CD4-positive, CD25-positive, alpha-beta regulatory T cell (primary cell): Measurements from ENCODE around the gene PLP2. TPM values are rescaled to one million over a fixed set of nuclear protein-coding genes. Genes with fewer than 3 reads are reported as not detected.

Experiments
- ATAC-seq, 2 donors: fragments of 150-1000 bp; cut with Tn5 transposase; one replicate each; pipeline ENCODE4 v1.10.0; 2021; ENCODE audit warnings: low read depth in 2 of 2, moderate number of reproducible peaks in 2 of 2, moderate library complexity in 1 of 2
- DNase-seq, 3 donors: peaks; one replicate each; pipeline versions ENCODE4 v3.0.0 to v3.0.0-alpha.2; 2012 to 2022; ENCODE audit warnings: mixed read lengths in 1 of 3
- H3K27ac ChIP-seq: one replicate; pipeline ENCODE4 v1.7.0; 2013; ENCODE audit warnings: mild to moderate bottlenecking, low read length; ENCODE audit not compliant: insufficient read depth, poor library complexity, severe bottlenecking
- H3K27me3 ChIP-seq: one replicate; pipeline ENCODE4 v1.7.0; 2013; ENCODE audit warnings: low read length; ENCODE audit not compliant: control insufficient read depth, insufficient read depth
- H3K36me3 ChIP-seq: one replicate; pipeline ENCODE4 v1.7.0; 2013; ENCODE audit warnings: mild to moderate bottlenecking, low read length, moderate library complexity; ENCODE audit not compliant: control insufficient read depth, insufficient read depth
- H3K4me1 ChIP-seq: 2 replicates; pipeline ENCODE4 v1.7.0; 2013; ENCODE audit warnings: mild to moderate bottlenecking, low read length; ENCODE audit not compliant: insufficient read depth, control insufficient read depth, poor library complexity, severe bottlenecking
- H3K4me3 ChIP-seq: one replicate; pipeline ENCODE4 v1.7.0; 2013; ENCODE audit warnings: low read depth, mild to moderate bottlenecking, low read length, moderate library complexity
- H3K9me3 ChIP-seq, 2 experiments: 1 replicate in 1 of 2; 2 replicates in 1 of 2; pipeline ENCODE4 v1.7.0; 2013; ENCODE audit warnings: low read length in 2 of 2, mild to moderate bottlenecking in 1 of 2, moderate library complexity in 1 of 2; ENCODE audit not compliant: control insufficient read depth in 2 of 2
- H3K27ac Mint-ChIP-seq, 3 donors: one replicate each; pipeline ENCODE4 v1.8.0; 2020 to 2022; ENCODE audit warnings: mild to moderate bottlenecking in 3 of 3, mixed read lengths in 3 of 3, moderate library complexity in 2 of 3
- H3K27me3 Mint-ChIP-seq: one replicate; pipeline ENCODE4 v1.8.0; 2022; ENCODE audit warnings: mild to moderate bottlenecking, mixed read lengths
- H3K36me3 Mint-ChIP-seq: one replicate; pipeline ENCODE4 v1.8.0; 2020; ENCODE audit warnings: mixed read lengths
- H3K4me1 Mint-ChIP-seq, 4 donors: one replicate each; pipeline ENCODE4 v1.8.0; 2020 to 2022; ENCODE audit warnings: mixed read lengths in 4 of 4, mild to moderate bottlenecking in 1 of 4
- H3K4me3 Mint-ChIP-seq, 4 donors: one replicate each; pipeline ENCODE4 v1.8.0; 2020 to 2022; ENCODE audit warnings: mild to moderate bottlenecking in 4 of 4, mixed read lengths in 4 of 4, moderate library complexity in 3 of 4
- H3K9me3 Mint-ChIP-seq, 7 donors: one replicate each; pipeline ENCODE4 v1.8.0; 2020 to 2022; ENCODE audit warnings: mixed read lengths in 7 of 7, mild to moderate bottlenecking in 3 of 7, moderate library complexity in 2 of 7
- polyA plus RNA-seq, 4 donors: library from polyadenylated mRNA; unstranded; fragments of 300-500 nt; fragmentation: Illumina TruSeq; gene quantifications; one replicate each; pipeline ENCODE4 v1.2.3, GENCODE V29; 2021
- total RNA-seq: library from RNA; stranded (reverse); gene quantifications from one replicate; pipeline ENCODE4 v1.2.3, GENCODE V29; 2022

Gene PLP2
- total and polyA plus RNA-seq, 5 donors from 2014 or later: 141 to 354 (median 227) TPM

DNA sequence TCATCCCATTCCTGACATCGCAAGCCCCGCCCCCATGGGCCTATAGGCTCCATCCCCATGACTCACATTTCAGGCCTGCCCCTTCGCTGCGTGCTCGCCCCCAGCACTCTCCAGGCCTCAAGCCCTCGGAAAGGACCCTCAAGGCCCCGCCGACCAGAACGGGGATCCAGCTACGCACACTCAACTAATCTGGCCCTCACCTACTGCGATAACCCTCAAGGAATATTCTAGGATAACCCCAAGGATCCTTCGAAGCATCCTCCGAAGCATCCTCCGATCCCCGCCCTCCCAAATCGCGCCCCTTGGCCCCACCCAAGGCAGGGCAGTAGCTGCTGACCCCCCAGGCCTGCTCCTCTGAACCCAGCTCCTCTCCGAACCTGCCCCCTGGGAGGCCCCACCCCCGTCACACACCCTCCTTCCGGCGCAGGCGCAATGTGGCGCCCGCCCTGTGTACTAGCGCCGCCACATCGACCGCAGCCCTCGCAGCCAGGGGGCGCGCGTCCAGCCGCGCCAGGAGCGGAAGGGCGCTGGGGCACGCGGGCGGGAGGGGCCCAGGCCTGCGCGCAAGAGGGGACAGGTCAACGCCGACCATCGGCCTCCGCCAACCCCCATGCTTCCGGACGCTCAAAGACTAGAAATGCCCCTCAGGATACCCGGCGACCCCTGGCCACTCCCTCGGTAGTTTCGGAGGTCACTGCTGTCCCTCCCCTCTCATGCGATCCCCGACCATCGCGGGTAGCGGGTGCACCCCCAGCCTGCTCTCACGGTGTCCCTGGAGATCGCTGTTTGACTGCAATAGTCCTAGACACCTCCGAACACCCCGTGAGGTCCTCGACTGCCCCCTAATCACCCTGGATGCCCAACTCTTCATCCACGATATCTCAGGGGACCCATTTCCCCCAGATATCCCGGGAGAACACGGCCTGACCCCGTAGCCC, 15.5 kb upstream of the PLP2 start:
- H3K27ac ChIP-seq: peak overlapping the region; percentile 82
- no peaks in the 10 kb centered on the region for H3K9me3 ChIP-seq
- Mint-ChIP-seq H3K27ac (peak overlapping the region; percentile 89 to 98 (median 96)), H3K27me3 (no peaks in the 10 kb centered on the region), H3K9me3 (peaks cover 0 to 2% (median 0%) of the 10 kb centered on the region in 7 donors), H3K4me1 (peaks cover 0 to 17% (median 10%) of the 10 kb centered on the region in 4 donors), H3K36me3 (peaks cover under 1% of the 10 kb centered on the region), H3K4me3 (peak overlapping the region; percentile 92 to 95 (median 93))
- H3K27me3 ChIP-seq: no peaks in the 10 kb centered on the region
- peak overlapping the region; percentile 57 for H3K4me3 ChIP-seq
- peak; percentile 78 to 86 (median 85) for DNase-seq
- H3K4me1 ChIP-seq: no peaks in the 10 kb centered on the region
- ATAC-seq: peak; percentile 95 to 97
- no peaks in the 10 kb centered on the region for H3K36me3 ChIP-seq

DNA sequence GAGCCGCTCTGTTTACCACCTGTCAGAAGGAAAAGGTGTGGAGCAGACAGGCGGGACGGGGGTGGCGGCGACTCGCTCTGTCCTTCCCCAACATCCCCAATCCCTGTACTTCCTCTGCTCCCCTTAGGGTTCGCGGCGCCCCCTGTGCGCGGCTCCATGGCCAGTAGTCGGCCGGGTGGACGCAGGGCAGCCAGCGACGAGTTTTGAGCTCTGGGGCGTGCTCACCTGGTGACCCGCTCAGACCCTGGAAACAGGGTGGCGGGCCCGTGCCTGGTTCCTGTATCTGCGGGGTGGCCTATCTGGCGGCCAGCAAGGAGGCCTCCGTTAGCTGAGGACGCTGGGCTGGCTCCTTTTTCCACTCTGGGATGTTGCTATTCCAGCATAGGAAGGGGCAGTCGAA, 14.5 kb upstream of the PLP2 start:
- Mint-ChIP-seq H3K9me3 (peaks cover 0 to 2% (median 0%) of the 10 kb centered on the region in 7 donors), H3K4me1 (peaks cover 0 to 20% (median 11%) of the 10 kb centered on the region in 4 donors), H3K27me3 (no peaks in the 10 kb centered on the region), H3K27ac (no peak overlapping the region), H3K4me3 (peak overlapping the region in 1 of 4 donors; percentile 52), H3K36me3 (no peaks in the 10 kb centered on the region)
- DNase-seq: no peak
- no peak overlapping the region for H3K4me3 ChIP-seq
- H3K27me3 ChIP-seq: no peaks in the 10 kb centered on the region
- H3K9me3 ChIP-seq: no peaks in the 10 kb centered on the region
- H3K36me3 ChIP-seq: no peaks in the 10 kb centered on the region
- H3K4me1 ChIP-seq: no peaks in the 10 kb centered on the region
- ATAC-seq: no peak
- H3K27ac ChIP-seq: no peak overlapping the region

DNA sequence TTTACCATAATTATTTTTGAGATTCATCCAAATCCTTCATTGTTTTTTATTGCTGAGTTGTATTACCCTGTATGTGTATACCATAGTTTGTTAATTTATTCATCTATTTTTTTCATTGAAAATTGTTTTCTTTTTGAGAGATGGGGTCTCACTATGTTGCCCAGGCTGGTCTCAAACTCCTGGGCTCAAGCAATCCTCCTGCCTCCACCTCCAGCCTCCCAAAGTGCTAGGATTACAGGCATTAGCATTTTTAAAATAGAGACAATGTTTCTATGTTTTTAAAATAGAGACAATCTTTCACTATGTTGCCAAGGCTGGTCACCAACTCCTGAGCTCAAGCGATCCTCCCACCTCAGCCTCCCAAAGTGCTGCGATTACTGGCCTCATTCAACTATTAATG, 10.8 kb upstream of the PLP2 start:
- Mint-ChIP-seq H3K9me3 (peaks cover 0 to 1% (median 0%) of the 10 kb centered on the region in 7 donors), H3K27ac (no peak overlapping the region), H3K4me3 (peak overlapping the region in 1 of 4 donors; percentile 32), H3K36me3 (no peaks in the 10 kb centered on the region), H3K27me3 (no peaks in the 10 kb centered on the region), H3K4me1 (peaks cover 0 to 22% (median 11%) of the 10 kb centered on the region in 4 donors)
- DNase-seq: no peak
- Histone ChIP-seq H3K27me3 (no peaks in the 10 kb centered on the region), H3K4me3 (no peak overlapping the region), H3K27ac (no peak overlapping the region), H3K36me3 (no peaks in the 10 kb centered on the region), H3K9me3 (no peaks in the 10 kb centered on the region), H3K4me1 (peaks cover 13% of the 10 kb centered on the region)
- ATAC-seq: no peak

DNA sequence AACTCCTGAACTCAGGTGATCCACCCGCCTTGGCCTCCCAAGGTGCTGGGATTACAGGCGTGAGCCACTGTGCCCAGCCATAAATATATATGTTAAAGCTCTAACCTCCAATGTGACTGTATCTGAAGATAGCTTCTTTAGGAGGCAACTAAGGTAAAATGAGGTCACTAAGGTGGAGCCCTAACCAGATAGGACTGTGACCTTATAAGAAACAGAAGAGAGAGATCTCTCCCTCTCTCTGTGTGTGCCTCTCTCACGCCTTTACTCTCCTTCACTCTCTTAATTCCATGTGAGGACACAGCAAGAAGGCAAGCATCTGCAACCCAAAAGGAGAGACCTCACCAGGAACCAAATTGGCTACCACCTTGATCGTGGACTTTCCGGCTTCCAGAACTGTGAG, 10.1 kb upstream of the PLP2 start:
- no peaks in the 10 kb centered on the region for H3K36me3 Mint-ChIP-seq
- no peak for ATAC-seq
- H3K27me3 Mint-ChIP-seq: no peaks in the 10 kb centered on the region
- peak overlapping the region in 1 of 4 donors; percentile 21 for H3K4me3 Mint-ChIP-seq
- Histone ChIP-seq H3K27ac (no peak overlapping the region), H3K27me3 (no peaks in the 10 kb centered on the region), H3K4me3 (no peak overlapping the region), H3K9me3 (no peaks in the 10 kb centered on the region), H3K36me3 (no peaks in the 10 kb centered on the region), H3K4me1 (peaks cover 17% of the 10 kb centered on the region)
- peaks cover 0 to 24% (median 10%) of the 10 kb centered on the region in 4 donors for H3K4me1 Mint-ChIP-seq
- no peak for DNase-seq
- peaks cover 0 to 1% (median 0%) of the 10 kb centered on the region in 7 donors for H3K9me3 Mint-ChIP-seq
- no peak overlapping the region for H3K27ac Mint-ChIP-seq

DNA sequence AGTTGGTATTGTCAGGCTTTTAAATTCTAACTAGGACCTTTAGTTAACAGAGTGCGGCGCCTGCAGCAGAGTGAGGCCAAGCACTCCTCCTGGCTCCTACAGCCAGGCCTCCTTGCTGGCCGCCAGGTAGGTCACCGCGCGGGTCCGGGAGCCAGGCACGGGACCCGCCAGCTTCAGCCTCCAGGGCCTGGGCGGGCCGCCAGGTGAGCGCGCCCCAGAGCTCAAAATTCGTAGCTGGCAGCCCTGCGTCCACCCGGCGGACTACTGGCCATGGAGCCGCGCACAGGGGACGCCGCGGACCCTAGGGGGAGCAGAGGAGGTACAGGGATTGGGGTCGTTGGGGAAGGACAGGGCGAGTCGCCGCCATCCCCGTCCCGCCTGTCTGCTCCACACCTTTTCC, 9.1 kb upstream of the PLP2 start, which contains the start of gene MAGIX:
MAGIX (plus strand) TSS at position 139 of the 400 bp plus-strand sequence; CDS start at position 271, 132 bp downstream.
- no peaks in the 10 kb centered on the region for H3K9me3 ChIP-seq
- Mint-ChIP-seq H3K4me3 (peak within 1 kb of the TSS; percentile 61 to 86 (median 71)), H3K4me1 (peaks cover 0 to 32% (median 12%) of the 10 kb centered on the region in 4 donors), H3K27ac (peak within 1 kb of the TSS in 2 of 3 donors; percentile 55 to 86), H3K9me3 (peaks cover 0 to 1% (median 0%) of the 10 kb centered on the region in 7 donors), H3K36me3 (no peaks in the 10 kb centered on the region), H3K27me3 (no peaks in the 10 kb centered on the region)
- H3K36me3 ChIP-seq: no peaks in the 10 kb centered on the region
- DNase-seq (no peak), ATAC-seq (no peak)
- H3K4me3 ChIP-seq: no peak within 1 kb of the TSS
- H3K27me3 ChIP-seq: no peaks in the 10 kb centered on the region
- peak within 1 kb of the TSS; percentile 76 for H3K27ac ChIP-seq
- H3K4me1 ChIP-seq: peaks cover 25% of the 10 kb centered on the region

DNA sequence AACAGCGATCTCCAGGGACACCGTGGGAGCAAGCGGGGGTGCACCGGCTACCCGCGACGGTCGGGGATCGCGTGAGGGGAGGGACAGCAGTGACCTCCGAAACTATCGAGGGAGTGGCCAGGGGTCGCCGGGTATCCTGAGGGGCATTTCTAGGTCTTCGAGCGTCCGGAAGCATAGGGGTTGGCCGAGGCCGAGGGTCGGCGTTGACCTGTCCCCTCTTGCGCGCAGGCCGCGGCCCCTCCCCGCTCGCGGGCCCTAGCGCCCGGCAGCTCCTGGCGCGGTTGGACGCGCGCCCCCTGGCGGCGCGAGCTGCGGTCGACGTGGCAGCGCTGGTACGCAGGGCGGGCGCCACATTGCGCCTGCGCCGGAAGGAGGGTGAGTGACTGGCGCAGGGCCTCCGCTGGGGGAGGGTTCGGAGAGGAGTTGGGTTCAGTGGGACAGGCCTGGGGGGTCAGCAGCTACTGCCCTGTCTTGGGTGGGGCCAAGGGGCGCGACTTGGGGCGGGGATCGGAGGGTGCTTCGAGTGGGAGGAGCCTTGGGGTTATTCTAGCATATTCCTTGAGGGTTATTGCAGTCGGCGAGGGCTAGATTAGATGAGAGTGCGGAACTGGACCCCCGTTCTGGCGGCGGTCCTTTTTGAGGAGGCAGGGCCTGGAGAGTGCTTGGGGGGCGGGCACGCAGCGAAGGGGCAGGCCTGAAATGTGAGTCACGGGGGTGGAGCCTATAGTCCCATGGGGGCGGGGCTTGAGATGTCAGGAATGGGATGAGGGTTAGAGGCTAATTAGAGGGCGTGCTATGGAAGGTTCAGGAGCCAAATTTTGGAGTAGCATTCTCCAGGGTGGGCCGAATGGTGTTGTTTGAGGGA, 7.9 kb upstream of the PLP2 start:
- H3K9me3 Mint-ChIP-seq: peaks cover 0 to 1% (median 0%) of the 10 kb centered on the region in 7 donors
- Histone ChIP-seq H3K4me1 (peaks cover 27% of the 10 kb centered on the region), H3K27ac (peak overlapping the region; percentile 76), H3K9me3 (no peaks in the 10 kb centered on the region), H3K4me3 (no peak overlapping the region), H3K36me3 (no peaks in the 10 kb centered on the region), H3K27me3 (no peaks in the 10 kb centered on the region)
- peak; percentile 73 to 84 (median 83) for DNase-seq
- peaks cover 0 to 37% (median 14%) of the 10 kb centered on the region in 4 donors for H3K4me1 Mint-ChIP-seq
- ATAC-seq: peak; percentile 59 to 66
- peak overlapping the region; percentile 61 to 95 (median 81) for H3K4me3 Mint-ChIP-seq
- H3K27me3 Mint-ChIP-seq: no peaks in the 10 kb centered on the region
- H3K27ac Mint-ChIP-seq: peak overlapping the region; percentile 86 to 96 (median 95)
- H3K36me3 Mint-ChIP-seq: no peaks in the 10 kb centered on the region

DNA sequence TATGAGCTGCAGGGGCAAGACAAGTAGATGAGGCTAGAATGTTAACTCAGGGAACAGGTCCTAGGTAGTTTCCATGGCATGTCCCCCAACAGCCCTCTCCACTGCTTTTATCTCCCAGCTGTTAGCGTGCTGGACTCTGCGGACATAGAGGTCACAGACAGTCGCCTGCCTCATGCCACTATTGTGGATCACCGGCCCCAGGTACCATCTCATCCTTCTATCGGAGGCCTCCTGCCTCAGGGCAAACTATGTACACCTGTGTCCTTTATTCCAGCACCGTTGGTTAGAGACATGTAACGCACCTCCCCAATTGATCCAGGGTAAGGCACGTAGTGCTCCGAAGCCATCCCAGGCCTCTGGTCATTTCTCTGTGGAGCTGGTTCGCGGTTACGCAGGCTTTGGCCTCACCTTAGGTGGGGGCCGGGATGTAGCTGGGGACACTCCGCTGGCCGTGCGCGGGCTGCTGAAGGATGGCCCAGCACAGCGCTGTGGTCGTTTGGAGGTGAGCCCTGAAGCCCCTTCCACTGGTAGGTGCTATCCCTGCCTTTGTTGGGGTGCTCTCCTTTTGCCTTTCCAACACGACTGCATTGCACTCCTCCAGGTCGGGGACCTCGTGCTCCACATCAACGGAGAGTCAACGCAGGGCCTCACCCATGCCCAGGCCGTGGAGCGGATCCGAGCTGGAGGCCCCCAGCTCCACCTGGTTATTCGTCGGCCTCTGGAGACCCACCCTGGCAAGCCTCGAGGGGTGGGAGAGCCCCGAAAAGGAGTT, 6.9 kb upstream of the PLP2 start:
- DNase-seq: no peak
- peak overlapping the region in 2 of 4 donors; percentile 61 to 83 for H3K4me3 Mint-ChIP-seq
- H3K36me3 ChIP-seq: no peaks in the 10 kb centered on the region
- H3K27me3 Mint-ChIP-seq: no peaks in the 10 kb centered on the region
- H3K27ac ChIP-seq: peak overlapping the region; percentile 76
- H3K27ac Mint-ChIP-seq: peak overlapping the region in 2 of 3 donors; percentile 51 to 96
- H3K9me3 ChIP-seq: no peaks in the 10 kb centered on the region
- H3K9me3 Mint-ChIP-seq: peaks cover 0 to 1% (median 0%) of the 10 kb centered on the region in 7 donors
- ATAC-seq: no peak
- peaks cover 0 to 42% (median 14%) of the 10 kb centered on the region in 4 donors for H3K4me1 Mint-ChIP-seq
- no peaks in the 10 kb centered on the region for H3K36me3 Mint-ChIP-seq
- H3K27me3 ChIP-seq: no peaks in the 10 kb centered on the region
- H3K4me1 ChIP-seq: peaks cover 27% of the 10 kb centered on the region
- H3K4me3 ChIP-seq: no peak overlapping the region
